Right cardiac atrium (tissue), 5 donors: Measurements from ENCODE around the gene LRRC32. TPM values are rescaled to one million over a fixed set of nuclear protein-coding genes. Genes with fewer than 3 reads are reported as not detected.
"Not testable (repeated sequence)": the region's sequence is repeated elsewhere in the genome, so short reads cannot be mapped to it uniquely, and the experiment has no call there.

Experiments used
- ATAC-seq, 2 donors: fragments of 200-7000 bp; cut with Tn5 transposase; one replicate each; pipeline versions ENCODE4 v1.8.0 to v1.9.1; 2020; ENCODE audit warnings: moderate library complexity in 2 of 2, mild to moderate bottlenecking in 1 of 2
- DNase-seq, 3 donors: peaks; one replicate each; pipeline ENCODE4 v3.0.0-alpha.2; 2020
- H3K27ac ChIP-seq: one replicate; pipeline ENCODE4 v1.5.1; 2013; ENCODE audit warnings: mild to moderate bottlenecking, low read length, control low read depth, moderate library complexity
- H3K27me3 ChIP-seq: one replicate; pipeline ENCODE4 v1.6.1; 2013; ENCODE audit not compliant: control insufficient read depth, insufficient read depth
- H3K4me1 ChIP-seq: one replicate; pipeline ENCODE4 v1.6.1; 2013; ENCODE audit warnings: low read length; ENCODE audit not compliant: control insufficient read depth, insufficient read depth
- H3K4me3 ChIP-seq: one replicate; pipeline ENCODE4 v1.5.1; 2013; ENCODE audit warnings: low read length, control low read depth
- H3K9me3 ChIP-seq: one replicate; pipeline ENCODE4 v1.6.1; 2013; ENCODE audit warnings: low read length; ENCODE audit not compliant: control insufficient read depth
- WGBS: extraction: QIAGEN DNeasy Blood & Tissue Kit; methylation state at CpG from one replicate; pipeline ENCODE4 v1.1.7; 2013; 5-methylcytosine and 5-hydroxymethylcytosine counted together
- intact Hi-C, 4 donors: fragments of 100-400 bp; cut with DNase I; formaldehyde crosslinking; loops; one replicate each; pipeline versions ENCODE4 v1.11.0 to v1.14.0; 2022 to 2023
- polyA plus RNA-seq: library from polyadenylated mRNA; stranded (reverse); fragments of 200-250 nt; gene quantifications from one replicate; pipeline ENCODE4 v1.2.3, GENCODE V29; 2013
- total RNA-seq, 4 donors: library from RNA; stranded (reverse); fragmentation: NEBNext Ultra II Directional; extraction: Animal tissue kit (Norgen Biotek cat#: 25700); gene quantifications; one replicate each; pipeline ENCODE4 v1.2.1, GENCODE V29; 2021
- donor health status: healthy with polysubstance abuse.
- donor health status: DM: no; HTN: yes; CAD: no.
- donor health status: DM: no; HTN: no; CAD: no.
- donor health status: DM: no; HTN: yes; CAD: no; lungs with severe emphysema.
- donor health status: DM: yes; HTN: yes; CAD: no.

Gene LRRC32
- total and polyA plus RNA-seq, 5 donors: 27.7 to 72.1 (median 47.1) TPM

- Histone ChIP-seq H3K27me3 (no peaks in the 10 kb centered on the region), H3K4me3 (no peak overlapping the region), H3K9me3 (no peaks in the 10 kb centered on the region), H3K27ac (peak overlapping the region; percentile 19), H3K4me1 (peaks cover 4% of the 10 kb centered on the region)
- DNase-seq (peak in 1 of 3 donors; percentile 55), ATAC-seq (peak in 1 of 2 donors; percentile 1)
- intact Hi-C loops: no loop called here
- 95% methylated on average over 4 of the region's 4 CpGs for WGBS
These were observed 15.6 kb downstream of the LRRC32 start for GRCh38 chr11:76654980-76655379.

GRCh38 chr11:76654298-76654851 is 16.2 kb downstream of the LRRC32 start:
- Histone ChIP-seq H3K27ac (peak overlapping the region; percentile 55), H3K27me3 (no peaks in the 10 kb centered on the region), H3K4me1 (peaks cover 7% of the 10 kb centered on the region), H3K9me3 (no peaks in the 10 kb centered on the region), H3K4me3 (no peak overlapping the region)
- intact Hi-C loops: no loop called here
- peak; percentile 75 to 84 for ATAC-seq
- DNase-seq: peak; percentile 81 to 90 (median 89)
- WGBS: 31% methylated on average over 12 of the region's 12 CpGs

GRCh38 chr11:76653674-76654284 is 16.8 kb downstream of the LRRC32 start:
- H3K9me3 ChIP-seq: no peaks in the 10 kb centered on the region
- no peaks in the 10 kb centered on the region for H3K27me3 ChIP-seq
- WGBS: 55% methylated on average over 10 of the region's 10 CpGs
- no peak overlapping the region for H3K4me3 ChIP-seq
- intact Hi-C loops: no loop called here
- peak overlapping the region; percentile 55 for H3K27ac ChIP-seq
- ATAC-seq (peak; percentile 64 to 73), DNase-seq (peak; percentile 76 to 85 (median 82))
- peaks cover 7% of the 10 kb centered on the region for H3K4me1 ChIP-seq

GRCh38 chr11:76653012-76653673 is 17.4 kb downstream of the LRRC32 start:
- H3K9me3 ChIP-seq: no peaks in the 10 kb centered on the region
- H3K4me3 ChIP-seq: no peak overlapping the region
- ATAC-seq: no peak
- H3K27ac ChIP-seq: peak overlapping the region; percentile 55
- 62% methylated on average over 12 of the region's 12 CpGs for WGBS
- no peaks in the 10 kb centered on the region for H3K27me3 ChIP-seq
- peak in 1 of 3 donors; percentile 72 for DNase-seq
- peaks cover 7% of the 10 kb centered on the region for H3K4me1 ChIP-seq
- intact Hi-C loops: no loop called here

GRCh38 chr11:76649851-76650372 is 20.6 kb downstream of the LRRC32 start:
- DNase-seq (peak in 1 of 3 donors; percentile 23), ATAC-seq (no peak)
- Histone ChIP-seq H3K27me3 (no peaks in the 10 kb centered on the region), H3K9me3 (no peaks in the 10 kb centered on the region), H3K4me3 (no peak overlapping the region), H3K27ac (peak overlapping the region; percentile 81), H3K4me1 (peaks cover 5% of the 10 kb centered on the region)
- WGBS: 45% methylated on average over 2 of the region's 2 CpGs
- intact Hi-C loops: no loop called here

- no peak overlapping the region for H3K4me3 ChIP-seq
- H3K9me3 ChIP-seq: no peaks in the 10 kb centered on the region
- intact Hi-C loops: no loop called here
- WGBS: 41% methylated on average over 6 of the region's 6 CpGs
- DNase-seq (no peak), ATAC-seq (no peak)
- no peaks in the 10 kb centered on the region for H3K27me3 ChIP-seq
- H3K4me1 ChIP-seq: peaks cover 2% of the 10 kb centered on the region
- H3K27ac ChIP-seq: no peak overlapping the region
These were observed 21.5 kb downstream of the LRRC32 start for GRCh38 chr11:76649011-76649410.

GRCh38 chr11:76648061-76648460 is 22.5 kb downstream of the LRRC32 start:
- H3K4me1 ChIP-seq: peaks cover 2% of the 10 kb centered on the region
- H3K27ac ChIP-seq: no peak overlapping the region
- no peaks in the 10 kb centered on the region for H3K9me3 ChIP-seq
- intact Hi-C loops: no loop called here
- no peaks in the 10 kb centered on the region for H3K27me3 ChIP-seq
- no peak overlapping the region for H3K4me3 ChIP-seq
- peak in 1 of 2 donors; percentile 14 for ATAC-seq
- DNase-seq: no peak

- Histone ChIP-seq H3K27me3 (no peaks in the 10 kb centered on the region), H3K27ac (no peak overlapping the region), H3K4me1 (peaks cover 2% of the 10 kb centered on the region), H3K4me3 (no peak overlapping the region), H3K9me3 (no peaks in the 10 kb centered on the region)
- no peak for ATAC-seq
- WGBS: 73% methylated on average over 4 of the region's 4 CpGs
- intact Hi-C loops: no loop called here
- DNase-seq: no peak
These were observed 23.5 kb downstream of the LRRC32 start for GRCh38 chr11:76646882-76647534.

- WGBS: 58% methylated on average over 5 of the region's 5 CpGs
- intact Hi-C loops: no loop called here
- Histone ChIP-seq H3K27ac (no peak overlapping the region), H3K27me3 (no peaks in the 10 kb centered on the region), H3K4me3 (no peak overlapping the region), H3K4me1 (peaks cover under 1% of the 10 kb centered on the region), H3K9me3 (no peaks in the 10 kb centered on the region)
- DNase-seq: no peak
- no peak for ATAC-seq
These were observed 26.0 kb downstream of the LRRC32 start for GRCh38 chr11:76644591-76644990.

- H3K4me1 ChIP-seq, DNase-seq: not testable (repeated sequence)
These were observed 26.8 kb downstream of the LRRC32 start for GRCh38 chr11:76643711-76644110.

GRCh38 chr11:76642341-76642740 is 28.2 kb downstream of the LRRC32 start:
- 85% methylated on average over 8 of the region's 8 CpGs for WGBS
- Histone ChIP-seq H3K9me3 (no peaks in the 10 kb centered on the region), H3K4me3 (no peak overlapping the region), H3K27ac (no peak overlapping the region), H3K4me1 (peaks cover under 1% of the 10 kb centered on the region), H3K27me3 (no peaks in the 10 kb centered on the region)
- DNase-seq (no peak), ATAC-seq (no peak)
- intact Hi-C loops: no loop called here

More at GRCh38 chr11:76643711-76644110, 26.8 kb downstream of the LRRC32 start:
- H3K27me3 ChIP-seq, H3K27ac ChIP-seq, intact Hi-C loops, ATAC-seq, H3K9me3 ChIP-seq, H3K4me3 ChIP-seq: not testable (repeated sequence)
- 95% methylated on average over 3 of the region's 3 CpGs for WGBS
